GM18519 (cell line): Measurements from ENCODE around the gene EIF3K.

Source experiments
- ATAC-seq: cut with Tn5 transposase; IDR thresholded peaks from one replicate; pipeline ENCODE4 v1.9.1; 2021; ENCODE audit warnings: mild to moderate bottlenecking, moderate library complexity; ENCODE audit not compliant: unreplicated experiment, low FRiP score

The EIF3K gene

GRCh38 chr19:38648769-38649304 is 29.8 kb downstream of the EIF3K start:
- ATAC-seq = no peak

GRCh38 chr19:38649305-38650171 is 30.6 kb downstream of the EIF3K start:
- no peak for ATAC-seq

DNA sequence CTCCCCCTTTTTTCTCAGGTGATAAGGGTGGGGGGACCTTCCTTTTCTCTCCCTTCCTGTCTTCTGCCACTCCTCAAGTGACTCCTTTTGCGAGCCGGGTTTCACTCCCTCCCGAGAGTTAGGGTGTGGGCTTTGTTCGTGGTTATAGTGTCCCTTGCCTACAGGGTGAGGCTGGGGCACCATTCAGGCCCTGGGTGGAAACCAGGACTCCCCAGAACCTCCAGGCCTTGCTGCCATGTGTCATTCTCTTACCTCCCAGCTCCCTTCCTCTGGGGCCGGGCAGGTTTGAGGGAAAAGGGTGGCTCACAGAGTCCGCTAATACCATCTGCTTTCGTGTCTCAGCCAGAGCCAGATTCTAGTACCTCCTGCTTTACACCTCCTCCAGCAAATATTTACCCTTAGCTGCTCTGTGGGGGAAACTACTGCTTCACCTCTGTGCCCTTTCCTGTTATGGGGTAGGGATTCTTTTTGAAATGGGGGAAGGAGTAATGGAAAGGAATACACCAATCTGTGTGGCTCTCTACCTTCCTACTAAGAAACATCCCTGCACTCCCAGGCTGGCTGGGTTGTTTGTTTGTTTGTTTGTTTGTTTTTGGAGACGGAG is 31.3 kb downstream of the EIF3K start:
- ATAC-seq = no peak

DNA sequence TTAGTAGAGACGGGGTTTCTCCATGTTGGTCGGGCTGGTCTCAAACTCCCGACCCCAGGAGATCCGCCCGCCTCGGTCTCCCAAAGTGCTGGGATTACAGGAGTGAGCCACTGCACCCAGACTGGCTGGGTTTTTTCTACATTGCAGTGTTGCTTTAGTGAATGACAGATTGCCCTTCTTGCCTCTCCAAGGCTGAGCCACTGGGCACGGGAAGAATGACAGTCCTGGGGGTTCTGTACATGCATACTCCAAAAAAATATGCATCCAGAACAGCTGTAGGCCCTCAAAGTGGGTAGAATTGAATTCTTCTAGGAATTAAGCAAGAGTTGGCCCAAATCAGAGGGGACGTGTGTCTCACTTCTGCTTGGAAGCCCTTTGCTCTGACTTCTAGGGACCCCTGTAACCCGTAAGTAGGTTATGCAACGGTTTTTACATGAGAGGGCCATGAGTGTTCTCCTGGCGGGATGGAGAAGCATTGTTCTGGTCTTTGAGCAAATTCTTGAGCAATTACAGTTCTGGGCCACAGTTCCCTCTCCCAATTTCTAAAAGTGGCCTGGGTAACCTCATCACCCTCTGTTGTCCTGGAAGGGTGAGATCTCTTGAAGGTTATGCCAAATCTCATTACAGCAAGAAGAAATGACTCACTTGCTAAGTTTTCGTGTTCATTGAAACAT is 32.1 kb downstream of the EIF3K start:
- no peak for ATAC-seq

DNA sequence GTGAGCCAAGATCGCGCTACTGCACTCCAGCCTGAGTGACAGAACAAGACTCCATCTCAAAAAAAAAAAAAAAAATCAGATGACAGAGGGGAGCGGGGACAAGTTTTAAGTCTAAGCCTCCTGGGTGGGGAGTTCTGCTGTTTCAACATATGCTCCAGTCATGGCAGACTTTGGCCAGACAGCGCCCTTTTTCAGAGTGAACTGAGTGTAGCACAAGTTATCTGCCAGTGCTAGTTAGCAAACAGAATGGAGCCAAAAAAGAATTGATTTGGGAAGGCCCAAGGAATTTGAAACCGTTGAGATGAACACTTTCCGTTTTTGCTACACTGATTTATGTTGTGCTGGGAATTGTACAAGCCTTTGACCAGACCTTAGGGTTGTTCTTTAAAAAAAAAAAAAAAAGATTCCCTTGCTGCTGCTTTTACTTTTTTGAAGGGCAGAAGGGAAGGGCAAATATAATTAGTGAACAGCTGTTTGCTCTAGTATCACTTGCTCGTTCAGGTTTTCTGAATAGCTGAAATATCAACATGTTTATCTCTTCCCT is 34.1 kb downstream of the EIF3K start:
- no peak for ATAC-seq

- no peak for ATAC-seq
Observed at GRCh38 chr19:38654628-38655055, 35.7 kb downstream of the EIF3K start.

- no peak for ATAC-seq
Observed at GRCh38 chr19:38655148-38655824, 36.3 kb downstream of the EIF3K start.

GRCh38 chr19:38656171-38656981 is 37.4 kb downstream of the EIF3K start:
- ATAC-seq = no peak

DNA sequence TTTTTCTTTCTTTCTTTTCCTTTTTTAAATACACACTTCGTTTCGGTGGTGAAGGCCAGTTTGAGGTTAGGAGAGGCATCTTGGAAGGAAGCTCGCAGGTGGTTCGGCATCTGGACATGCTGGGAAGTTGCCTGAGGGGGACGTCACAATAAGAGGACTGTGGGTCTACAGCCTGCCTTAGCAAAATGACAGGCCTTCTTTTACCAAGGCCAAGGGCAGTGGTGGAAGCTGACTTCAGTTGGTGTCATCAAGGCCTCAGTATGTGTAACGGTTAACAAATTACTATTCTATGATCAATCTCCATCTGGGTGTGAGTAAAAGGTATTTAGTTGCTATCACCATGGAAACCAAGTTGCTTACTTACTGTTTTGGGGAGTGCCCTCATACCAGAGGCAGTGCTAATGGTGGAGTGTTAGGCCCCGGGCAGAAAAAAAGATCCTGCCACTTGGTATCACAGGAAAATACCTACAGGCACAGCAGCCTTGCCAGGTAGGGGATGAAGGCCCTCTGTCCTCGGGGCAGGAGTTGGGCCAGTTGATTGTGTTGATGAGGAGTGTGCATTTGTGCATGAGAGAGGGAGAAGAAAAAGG is 38.7 kb downstream of the EIF3K start:
- ATAC-seq = no peak

GRCh38 chr19:38658462-38659306 is 39.7 kb downstream of the EIF3K start:
- ATAC-seq = no peak

GRCh38 chr19:38660724-38661123 is 41.7 kb downstream of the EIF3K start:
- no peak for ATAC-seq

GRCh38 chr19:38661136-38661535 is 42.1 kb downstream of the EIF3K start:
- ATAC-seq = no peak

GRCh38 chr19:38661996-38662395 is 43.0 kb downstream of the EIF3K start:
- no peak for ATAC-seq

GRCh38 chr19:38662537-38663155 is 43.7 kb downstream of the EIF3K start:
- no peak for ATAC-seq

- no peak for ATAC-seq
Observed at GRCh38 chr19:38663156-38663651, 44.2 kb downstream of the EIF3K start.

GRCh38 chr19:38663957-38664502 is 45.0 kb downstream of the EIF3K start:
- no peak for ATAC-seq

DNA sequence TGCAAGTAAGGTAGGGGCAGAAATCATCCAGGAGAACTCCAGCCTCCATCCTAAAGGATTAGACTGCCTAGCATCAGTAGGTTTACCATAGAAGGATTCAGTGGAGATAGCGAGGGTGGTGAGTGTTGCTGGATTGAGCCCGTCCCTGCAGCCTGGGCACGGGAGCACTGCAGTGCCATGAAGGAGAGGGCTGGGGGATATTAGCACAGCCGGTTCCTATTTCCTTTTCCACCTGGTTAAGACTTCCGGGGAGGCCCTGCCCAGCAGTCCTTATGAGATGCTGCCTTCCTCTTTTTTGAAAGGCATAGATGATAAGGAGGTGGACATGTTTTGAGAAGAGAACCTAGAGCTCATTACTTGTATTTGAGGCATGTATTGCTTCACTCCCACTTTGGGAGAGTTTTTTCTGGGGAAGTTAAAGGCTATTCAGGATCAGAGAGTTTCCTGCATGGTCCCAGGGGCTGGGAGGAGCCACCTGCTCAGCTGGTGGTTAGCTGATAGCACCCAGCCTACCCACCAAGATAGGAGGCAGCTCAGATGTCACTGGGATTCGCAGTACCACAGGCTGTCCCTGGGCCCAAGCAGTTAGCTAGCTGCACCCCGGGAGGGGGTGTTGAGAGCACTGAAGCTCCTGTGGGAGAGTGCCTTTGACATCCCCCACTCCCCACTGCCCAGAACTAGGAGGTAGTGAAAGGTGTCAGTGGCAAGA is 45.7 kb downstream of the EIF3K start:
- ATAC-seq = no peak
